HG02588 (cell line): ENCODE results near the gene SRCIN1.

ENCODE experiments used
- ATAC-seq: cut with Tn5 transposase; IDR thresholded peaks from one replicate; pipeline ENCODE4 v1.9.1; 2021; ENCODE audit warnings: mild to moderate bottlenecking, moderate library complexity; ENCODE audit not compliant: unreplicated experiment

The SRCIN1 gene

DNA sequence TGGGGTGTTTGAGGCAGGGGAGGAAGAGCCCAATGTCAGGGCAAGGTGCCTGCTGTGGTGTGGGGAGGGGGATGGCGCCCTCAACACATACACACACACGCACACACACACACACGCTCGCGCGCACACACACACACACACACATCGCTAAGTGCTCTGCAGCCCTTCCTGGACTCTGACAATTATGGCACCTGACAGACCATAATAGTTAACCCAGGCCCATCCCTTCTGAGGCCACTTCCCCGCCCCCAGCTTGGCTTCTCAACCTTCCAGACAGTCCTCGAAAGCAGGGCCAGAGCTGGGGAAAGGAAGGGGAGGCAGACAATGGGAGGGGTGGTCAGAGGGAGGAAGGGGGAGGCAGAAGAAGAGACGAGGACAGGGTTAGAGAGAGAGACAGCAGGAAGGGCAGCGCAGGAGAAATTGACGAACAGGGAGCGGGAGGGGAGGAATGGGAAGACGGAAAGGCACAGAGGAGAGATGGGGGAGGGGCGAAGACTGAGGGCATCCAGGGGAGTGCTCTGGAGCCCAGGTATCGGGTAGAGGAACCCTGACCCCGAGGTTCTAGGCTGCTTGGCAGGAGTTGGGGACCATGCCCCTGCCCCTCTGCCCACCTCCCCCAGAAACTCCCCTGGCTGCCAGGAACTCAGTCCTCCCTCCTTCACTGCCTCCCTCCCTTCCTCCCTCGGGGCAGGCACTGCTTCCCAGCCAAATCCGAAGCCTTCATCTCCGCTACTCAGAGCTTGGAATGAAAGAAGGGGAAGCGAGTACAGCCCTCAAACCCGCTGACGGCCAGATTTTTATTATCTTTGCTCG is 4.0 kb downstream of the SRCIN1 start:
- no peak for ATAC-seq

DNA sequence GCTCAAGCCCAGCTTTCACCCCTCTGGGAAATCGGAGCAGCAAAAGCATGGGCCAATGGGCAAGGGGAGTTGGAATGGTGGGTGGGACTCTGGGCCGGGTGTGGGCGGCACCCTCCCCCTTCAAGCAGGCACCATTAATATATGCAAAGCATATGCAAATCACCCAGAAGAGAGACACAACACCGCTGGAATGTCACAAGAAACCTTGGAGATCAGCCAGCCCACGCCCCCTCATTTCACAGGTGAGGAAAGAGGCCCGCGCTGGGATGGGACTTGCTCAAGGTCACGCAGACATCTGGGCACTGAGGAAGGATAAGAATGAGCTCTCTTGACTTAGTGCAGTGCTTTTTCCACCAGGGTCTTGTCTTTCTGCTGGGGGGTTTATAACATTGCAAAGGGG is 4.8 kb downstream of the SRCIN1 start:
- no peak for ATAC-seq

DNA sequence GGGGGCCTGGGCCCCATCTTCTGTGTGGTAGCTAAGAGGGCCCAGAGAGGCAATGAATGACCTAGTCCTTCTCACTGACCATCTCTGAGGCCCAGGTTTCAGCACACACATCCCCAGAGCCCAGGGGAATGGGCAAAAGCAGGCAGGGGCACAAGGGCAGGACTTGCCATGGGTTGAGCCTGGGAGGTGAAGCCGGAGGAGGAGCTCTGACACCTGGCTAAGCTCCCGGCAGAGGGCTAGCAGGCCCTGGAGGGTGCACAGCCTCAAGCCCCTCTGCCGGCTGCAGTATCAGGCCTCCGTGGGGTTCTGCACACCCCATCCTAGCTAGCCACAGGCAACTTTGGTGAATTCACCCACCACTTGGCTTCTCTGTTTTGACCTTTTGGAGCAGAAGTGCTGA is 5.3 kb downstream of the SRCIN1 start:
- no peak for ATAC-seq

DNA sequence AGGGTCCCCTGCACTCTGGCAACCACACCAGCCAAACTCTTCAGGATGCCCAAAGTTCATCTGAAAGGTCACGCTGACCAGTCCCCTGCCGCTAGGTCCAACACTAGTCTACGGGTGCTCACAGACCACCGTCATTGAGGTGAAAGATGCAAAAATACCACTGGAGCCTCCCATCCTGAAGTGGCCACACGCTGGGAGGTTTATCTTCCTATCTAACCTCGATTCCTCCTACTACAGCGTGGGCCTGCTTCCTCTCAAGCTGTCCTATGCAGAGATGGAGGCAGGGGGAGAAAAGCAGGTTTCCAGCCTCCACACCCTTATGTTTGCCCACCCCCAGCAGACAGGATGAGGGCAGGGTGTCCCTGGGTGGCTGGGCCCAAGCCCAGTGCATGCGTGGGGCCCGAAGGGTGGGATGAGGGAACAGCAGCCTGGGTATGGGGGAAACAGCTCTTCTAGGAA is 6.3 kb downstream of the SRCIN1 start:
- ATAC-seq, result no peak

DNA sequence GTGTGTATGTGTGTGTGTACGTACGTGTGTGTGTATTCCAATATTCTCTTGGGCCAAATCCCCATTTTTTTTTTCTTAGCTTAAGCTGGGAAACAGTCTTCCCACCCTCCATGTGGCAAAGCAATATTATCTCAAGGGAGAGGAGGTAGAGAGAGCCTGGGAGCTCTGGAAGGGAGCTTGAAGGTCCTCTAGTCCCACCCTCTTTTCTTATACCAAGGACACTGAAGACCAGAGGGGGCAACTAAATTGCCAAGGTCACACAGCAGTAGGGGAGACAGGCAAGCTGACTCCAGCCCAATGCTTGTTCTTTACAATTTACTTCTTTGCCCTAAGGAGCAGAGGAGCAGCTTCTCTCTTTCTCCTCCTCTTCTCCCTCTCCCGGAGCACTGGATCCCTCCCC is 6.8 kb downstream of the SRCIN1 start:
- no peak for ATAC-seq

DNA sequence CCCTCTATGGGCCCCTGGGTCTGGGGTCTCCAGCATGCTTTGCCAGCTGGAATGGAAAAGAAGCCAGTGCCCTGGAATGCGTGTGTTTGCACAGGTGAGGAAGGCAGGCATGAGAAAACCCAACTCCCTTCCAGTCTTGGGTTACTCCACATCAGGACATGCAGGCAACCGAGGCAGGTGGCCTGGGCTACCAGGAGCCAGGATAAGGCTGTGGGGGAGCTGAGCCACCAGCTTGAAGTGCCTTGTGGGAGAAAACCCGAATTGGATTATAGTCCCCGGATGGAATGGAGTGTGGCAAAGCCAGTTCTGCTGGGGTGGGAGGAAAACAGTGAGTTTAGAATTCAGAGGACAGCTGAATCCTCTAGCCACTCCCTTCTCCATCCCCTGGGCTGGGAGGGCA is 7.2 kb downstream of the SRCIN1 start:
- no peak for ATAC-seq

DNA sequence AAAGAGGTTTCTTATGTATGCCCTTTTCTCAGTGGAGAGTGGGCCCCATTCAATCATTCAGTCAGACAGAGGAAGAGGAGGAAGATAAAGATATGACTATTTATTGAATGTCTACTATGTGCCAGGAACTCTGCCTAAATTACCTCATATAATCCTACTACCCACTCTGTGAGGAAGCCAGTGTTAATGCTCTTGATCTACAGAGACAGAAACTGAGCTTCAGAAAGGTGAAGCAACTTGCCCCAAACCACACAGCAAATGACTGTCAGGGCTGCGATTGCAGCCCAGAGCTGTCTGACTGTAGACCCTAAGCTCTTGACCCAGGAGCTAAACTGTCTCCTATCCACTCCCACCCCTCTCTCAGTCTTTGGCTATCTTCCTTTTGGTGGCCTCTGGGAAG is 8.4 kb downstream of the SRCIN1 start:
- no peak for ATAC-seq

DNA sequence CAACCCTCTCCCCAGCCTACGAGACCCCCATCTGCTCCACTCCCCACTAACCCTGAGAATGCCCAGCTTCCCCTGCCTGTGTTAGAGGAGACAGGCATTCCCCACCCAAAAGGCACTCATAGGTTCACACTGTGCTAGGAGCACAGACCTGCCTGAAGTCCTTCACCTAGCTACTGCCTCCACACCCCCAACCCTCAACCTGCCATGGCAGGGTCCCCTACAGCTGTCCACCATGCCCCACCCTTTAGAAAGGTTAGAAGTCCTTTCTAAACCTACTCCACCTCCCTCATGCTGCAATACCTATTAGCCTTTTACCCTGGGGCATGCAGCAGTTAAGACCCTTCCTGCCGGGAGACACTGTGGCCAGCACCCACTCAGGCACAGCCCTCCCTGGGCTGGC is 9.1 kb downstream of the SRCIN1 start:
- no peak for ATAC-seq

DNA sequence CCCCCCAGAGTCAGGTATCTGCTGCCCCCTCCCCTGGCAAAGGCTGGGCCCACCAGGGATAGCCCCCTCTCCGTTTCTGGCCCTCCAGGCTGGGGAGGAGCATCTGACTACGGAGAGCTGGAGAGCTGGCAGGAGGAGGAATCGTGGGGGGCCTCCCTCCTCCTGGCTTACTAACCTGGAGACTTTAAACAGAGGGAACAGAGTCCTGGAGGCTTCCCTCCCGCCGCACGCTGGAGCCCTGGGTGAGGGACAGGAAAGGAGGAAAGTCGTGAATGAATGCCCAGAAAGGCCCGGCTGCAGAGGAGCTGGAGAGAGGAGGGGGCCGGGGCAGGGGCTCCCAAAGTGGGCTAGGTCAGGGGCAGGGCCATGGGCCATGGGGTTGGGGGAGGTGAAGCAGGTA is 9.9 kb downstream of the SRCIN1 start:
- no peak for ATAC-seq

DNA sequence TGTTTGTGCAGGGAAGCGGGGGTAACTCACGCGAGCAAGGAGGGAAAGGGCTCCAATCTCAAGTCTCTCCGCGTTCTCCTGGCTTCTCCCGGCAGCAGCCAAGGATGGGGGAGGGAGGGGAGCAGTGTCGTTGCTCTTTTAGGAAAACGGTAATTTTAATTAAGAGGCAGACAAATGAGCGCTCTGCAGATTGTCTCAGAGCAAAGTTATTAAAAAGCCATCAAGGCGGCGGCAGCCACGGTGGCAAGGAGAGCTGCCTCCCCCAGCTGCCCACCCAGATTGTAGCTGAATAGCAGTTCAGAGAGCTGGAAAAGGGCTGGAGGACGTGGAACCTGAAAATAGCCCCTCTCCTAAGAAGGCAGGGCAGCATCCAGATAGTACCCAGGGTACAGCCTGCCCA is 11.6 kb downstream of the SRCIN1 start:
- no peak for ATAC-seq

DNA sequence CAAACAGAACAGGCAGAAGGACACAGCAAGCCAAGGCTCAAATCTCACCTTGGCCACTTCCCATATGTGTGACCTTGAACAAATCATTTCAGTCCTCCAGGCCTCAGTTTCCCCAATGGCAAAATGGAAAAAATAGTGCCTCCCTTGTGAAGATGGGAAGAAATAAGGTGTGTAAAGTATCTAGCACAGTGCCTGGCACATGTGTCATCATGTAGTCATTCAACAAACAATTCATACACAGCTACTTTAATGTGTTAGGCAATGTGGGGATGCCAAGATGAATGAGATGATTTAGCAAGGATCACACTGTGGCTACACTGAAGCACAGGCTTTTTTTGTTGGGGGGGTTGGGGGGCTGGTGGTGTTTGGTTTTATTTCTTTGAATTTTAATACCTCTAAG is 13.3 kb downstream of the SRCIN1 start:
- ATAC-seq, result no peak

DNA sequence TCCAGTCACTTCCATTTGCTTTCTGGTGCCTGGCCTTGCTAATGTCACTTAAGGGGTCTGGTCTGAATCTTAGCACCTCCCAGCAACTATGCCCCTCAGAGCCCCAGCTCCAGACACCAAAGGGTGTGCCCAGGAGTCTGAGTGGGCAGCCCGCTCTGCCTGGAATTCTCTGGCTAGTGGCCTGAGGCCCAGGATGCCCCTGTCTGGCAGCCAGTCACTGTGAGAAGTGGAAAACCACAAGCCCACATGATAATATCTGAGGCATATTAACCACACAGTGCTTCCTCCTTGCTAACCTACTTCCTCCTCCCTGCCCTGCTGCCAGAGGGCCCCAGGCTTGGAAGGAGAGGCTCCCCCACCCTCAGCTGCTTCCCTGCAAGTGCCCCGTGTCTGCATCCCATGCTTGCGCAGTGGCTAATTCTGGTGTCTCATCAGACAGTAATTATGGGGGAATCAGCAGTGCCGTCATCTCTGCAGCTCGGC is 14.0 kb downstream of the SRCIN1 start:
- ATAC-seq, result no peak

DNA sequence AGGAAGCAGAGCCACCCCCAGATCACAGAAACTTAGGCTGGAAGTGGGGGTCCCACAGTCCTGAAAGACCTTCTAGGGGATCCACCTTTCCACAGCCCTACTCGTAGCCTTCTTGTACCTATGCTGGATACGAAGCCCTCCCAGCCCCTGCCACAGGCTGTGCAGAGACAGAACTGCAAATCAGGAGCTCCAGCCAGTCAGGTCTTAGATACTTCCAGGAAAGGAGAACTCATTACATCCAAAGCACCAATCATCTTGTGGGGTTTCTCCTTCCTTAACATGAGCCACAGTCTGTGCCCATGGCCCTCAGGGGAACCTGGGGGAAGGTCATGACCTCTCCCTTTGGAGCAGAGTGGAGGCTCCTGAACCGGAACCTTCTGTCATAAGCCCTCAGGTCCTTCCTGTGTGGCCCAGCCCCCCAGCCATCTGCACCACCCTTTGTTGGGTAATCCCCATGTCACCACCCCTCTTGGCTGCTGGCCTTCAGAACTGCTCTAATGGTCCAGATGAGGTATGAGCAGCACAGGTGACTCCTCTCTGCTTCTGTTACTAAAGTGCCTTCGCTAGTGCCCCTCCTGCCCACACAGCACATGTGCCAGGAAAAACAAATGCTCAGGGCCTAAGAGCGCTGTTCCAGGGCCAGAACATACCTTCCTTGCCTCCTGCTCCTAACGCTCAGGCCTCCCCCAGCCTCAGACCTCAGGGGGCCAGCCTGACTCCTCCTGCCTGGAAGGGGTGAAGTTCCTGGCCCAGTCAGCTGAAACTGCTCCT is 14.6 kb downstream of the SRCIN1 start:
- ATAC-seq, result no peak

DNA sequence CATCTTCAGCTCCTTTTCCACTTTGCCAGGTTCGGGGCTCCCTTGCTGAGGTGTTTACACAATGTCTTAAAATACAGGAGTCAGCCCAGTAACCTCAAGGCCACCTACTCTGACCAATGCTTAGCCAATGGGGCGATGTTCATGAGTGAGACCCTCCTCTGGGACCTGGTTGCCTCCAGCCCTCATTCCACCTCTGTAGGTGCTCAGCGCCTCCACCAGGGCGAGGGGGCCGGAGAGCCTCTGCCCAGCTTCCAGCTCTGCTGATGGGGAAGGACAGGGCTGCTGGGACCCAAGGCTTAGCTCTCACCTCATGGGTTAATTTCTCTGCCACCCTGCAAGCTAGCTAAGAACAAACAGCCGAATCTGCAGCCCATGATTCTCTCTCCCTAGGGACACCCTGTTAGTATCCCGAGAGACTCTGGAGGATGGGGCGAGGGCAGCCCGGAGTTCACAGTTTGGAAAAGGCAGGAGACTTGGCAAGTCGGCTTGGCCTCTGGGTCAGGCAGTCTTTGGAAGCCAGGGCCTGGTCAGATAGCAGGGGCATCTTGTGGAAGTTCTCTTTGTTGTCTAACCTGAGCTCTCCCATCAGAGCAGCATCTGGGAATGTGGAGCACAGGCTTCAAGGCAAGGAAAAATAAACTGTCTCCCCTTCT is 16.2 kb downstream of the SRCIN1 start:
- no peak for ATAC-seq

DNA sequence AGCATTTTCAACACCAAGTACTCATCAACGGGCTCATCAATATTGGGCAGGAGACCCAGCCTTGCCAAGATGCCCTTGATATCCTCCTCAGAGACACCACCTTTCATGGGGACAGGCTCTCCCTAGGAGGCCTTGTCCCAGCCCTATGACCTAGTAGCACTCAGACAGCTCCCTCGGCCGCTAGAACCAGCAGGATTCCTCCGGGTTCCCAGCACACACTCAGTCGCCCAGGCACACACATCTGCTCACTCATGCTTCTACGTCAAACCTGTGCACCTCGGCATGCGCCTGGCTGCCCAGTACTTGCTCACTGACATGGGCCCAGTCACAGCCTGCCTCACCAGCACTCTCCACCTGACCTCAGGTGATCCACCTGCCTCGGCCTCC is 17.0 kb downstream of the SRCIN1 start:
- ATAC-seq, result no peak

DNA sequence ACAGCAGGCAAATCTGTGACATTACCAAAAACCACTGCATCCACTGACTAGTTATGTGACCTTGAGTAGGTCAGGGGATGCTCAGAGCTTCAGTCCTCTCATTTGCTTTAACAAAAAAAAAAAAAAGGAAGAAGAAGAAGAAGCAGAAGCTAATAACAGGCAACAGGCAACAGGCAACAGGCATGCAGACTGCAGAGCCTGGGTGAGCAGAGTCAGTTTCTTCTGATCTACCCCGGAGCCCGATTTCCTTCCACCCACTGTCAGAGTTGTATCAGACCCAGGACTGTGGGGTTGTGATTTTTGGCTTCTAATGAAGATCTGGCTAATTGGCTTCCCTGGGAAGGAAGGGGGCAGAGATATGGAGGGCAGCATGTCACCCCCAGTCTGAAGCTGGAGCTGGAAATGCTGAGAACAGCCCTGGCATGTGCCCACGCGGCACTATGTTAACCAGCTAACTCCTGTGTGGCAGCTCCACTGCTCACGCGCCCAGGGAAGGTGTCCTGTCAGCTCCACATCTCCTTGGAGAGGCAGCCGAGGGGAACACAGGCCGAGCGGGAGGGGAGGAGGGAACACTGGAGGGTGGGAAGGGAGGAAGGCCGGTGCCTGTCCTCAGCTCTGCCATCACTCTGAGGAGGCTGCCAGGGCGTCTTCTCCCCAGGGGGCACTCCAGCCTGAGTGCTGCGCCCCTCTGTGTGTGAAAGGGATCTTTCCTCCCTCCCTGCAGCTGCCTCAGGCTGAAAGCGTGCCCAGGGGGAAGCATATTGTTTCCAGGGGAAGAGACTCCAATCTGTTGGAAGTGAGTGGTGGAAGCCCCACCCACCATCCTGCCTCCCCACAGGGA is 17.6 kb downstream of the SRCIN1 start:
- no peak for ATAC-seq

DNA sequence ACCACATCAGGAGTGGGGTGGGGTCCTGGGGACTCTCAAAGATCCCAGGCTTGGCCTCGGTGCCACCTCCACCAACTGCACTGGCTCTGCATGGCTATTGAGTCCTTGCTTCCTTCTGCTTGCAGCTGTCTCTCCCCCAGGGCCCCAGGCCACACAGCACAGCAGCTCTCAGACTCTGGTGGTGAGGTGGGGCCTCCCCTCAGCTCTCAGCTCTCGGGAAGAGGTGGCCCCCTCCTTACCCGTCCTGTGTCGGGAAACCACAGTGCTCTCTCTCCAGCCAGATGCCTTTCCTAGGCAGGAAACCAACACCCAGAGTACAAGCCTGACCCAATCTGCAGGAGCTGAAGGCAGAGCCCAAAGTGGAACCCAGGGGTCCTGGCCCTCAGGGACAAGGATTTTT is 18.5 kb downstream of the SRCIN1 start:
- no peak for ATAC-seq

DNA sequence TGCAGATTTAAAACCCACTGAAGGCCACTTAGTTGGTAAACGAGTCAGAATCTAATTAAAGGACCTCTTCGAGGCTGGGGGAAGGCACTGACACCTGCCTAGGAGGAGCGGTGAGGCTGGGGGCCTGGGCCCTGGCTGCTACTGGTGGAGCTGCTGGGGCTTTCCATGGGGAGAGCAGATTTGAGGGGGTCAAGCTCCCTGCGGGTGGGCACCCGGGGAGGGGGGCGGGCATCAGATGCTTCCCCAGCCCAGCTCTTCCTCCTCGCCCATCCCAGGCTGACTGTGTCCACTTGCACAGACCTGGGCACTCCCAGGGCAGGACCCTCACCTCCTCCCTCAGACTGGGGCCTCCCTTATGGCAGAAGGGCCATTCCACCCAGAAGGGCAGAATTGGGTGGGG is 19.0 kb downstream of the SRCIN1 start:
- no peak for ATAC-seq

DNA sequence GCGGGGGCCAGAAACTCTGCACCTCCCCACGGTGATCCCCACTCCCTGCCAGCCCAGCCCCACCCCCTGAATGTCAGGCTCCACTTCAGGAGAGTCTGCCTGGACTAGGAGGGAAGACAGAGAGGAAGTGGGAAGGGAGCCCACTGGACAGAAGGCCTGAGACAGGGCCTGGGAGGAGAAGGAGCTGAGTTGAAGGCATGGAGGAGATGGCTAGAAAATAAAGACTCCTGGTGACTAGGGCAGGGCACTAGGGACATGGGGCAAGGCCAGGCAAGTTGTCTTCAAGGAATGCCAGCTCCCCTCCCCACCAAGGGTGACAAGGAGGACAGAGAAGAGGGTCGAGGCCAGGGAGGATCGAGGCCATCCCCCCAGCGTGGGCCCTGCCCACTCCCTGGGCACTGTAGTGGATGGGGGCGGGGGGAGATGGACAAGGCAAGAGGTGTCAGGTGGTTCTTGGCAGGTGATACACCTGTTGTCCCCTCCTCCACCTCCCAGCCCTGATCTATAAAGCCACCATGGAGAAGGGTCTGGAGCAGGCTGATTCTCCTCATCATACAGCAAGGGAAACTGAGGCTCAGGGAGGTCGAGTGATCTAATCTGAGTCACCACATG is 19.7 kb downstream of the SRCIN1 start:
- ATAC-seq, result no peak
